Measurements from ENCODE around the gene RALY. TPM values are rescaled to one million over a fixed set of nuclear protein-coding genes. Genes with fewer than 3 reads are reported as not detected.

Gene RALY
- total RNA-seq, 1 donor from 2014 or later = 234 TPM

- no peak for DNase-seq
- Mint-ChIP-seq H3K27ac (ENCODE audit: unreplicated experiment) (no peak overlapping the region), H3K4me1 (ENCODE audit: low read depth, unreplicated experiment) (no peaks in the 10 kb centered on the region), H3K36me3 (ENCODE audit: unreplicated experiment) (no peaks in the 10 kb centered on the region), H3K9me3 (ENCODE audit: unreplicated experiment) (no peaks in the 10 kb centered on the region), H3K4me3 (ENCODE audit: unreplicated experiment) (no peak overlapping the region), H3K27me3 (ENCODE audit: unreplicated experiment) (peaks cover 3% of the 10 kb centered on the region)
- no peak for TF ChIP-seq CTCF (IDR thresholded peaks at IDR 0.05; ENCODE audit: partially characterized antibody, unreplicated experiment)
Observed at GRCh38 chr20:34099675-34100074, 106.0 kb downstream of the RALY start.

DNA sequence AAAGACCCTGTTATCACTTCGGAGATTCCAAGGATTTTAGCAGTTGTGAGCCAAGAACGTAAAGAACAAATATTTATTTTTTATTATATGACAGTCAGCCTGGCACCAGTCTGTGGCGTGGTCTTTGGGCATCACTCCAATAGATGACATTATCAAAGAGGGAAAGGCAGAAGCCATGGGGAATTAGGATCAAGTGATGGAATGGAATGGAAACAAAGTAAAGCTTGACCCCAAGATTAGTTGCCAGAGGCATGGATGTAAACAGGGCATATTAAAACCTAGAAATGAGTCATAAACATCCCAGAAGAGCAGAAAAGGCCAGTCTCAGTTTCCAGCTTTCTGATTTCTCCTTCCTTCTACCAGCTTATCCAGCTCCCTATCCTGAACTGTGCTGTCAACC, 106.9 kb downstream of the RALY start:
- Mint-ChIP-seq H3K4me3 (ENCODE audit: unreplicated experiment) (no peak overlapping the region), H3K27ac (ENCODE audit: unreplicated experiment) (no peak overlapping the region), H3K9me3 (ENCODE audit: unreplicated experiment) (no peaks in the 10 kb centered on the region), H3K36me3 (ENCODE audit: unreplicated experiment) (no peaks in the 10 kb centered on the region), H3K27me3 (ENCODE audit: unreplicated experiment) (peaks cover 3% of the 10 kb centered on the region), H3K4me1 (ENCODE audit: low read depth, unreplicated experiment) (peaks cover 2% of the 10 kb centered on the region)
- no peak for DNase-seq
- TF ChIP-seq CTCF (IDR thresholded peaks at IDR 0.05; ENCODE audit: partially characterized antibody, unreplicated experiment) = no peak

DNA sequence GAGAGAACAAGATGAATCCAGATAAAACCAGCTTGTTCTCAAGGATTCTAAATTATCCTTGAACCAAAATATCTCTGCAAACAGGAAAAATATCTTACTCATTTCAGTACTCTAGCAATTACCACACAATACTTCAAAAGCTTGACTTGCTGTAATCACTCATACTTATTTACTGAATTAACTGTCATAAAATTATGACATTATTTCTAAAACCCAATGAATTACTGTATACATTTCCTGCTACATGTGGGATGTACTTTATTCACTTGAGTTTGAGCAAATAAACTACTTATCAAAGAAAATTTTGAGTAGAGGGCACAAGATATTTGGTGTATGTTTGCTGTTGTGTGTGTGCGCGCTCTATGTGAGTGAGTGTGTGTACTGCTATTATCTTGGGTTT, 108.6 kb downstream of the RALY start:
- no peak for DNase-seq
- Mint-ChIP-seq H3K27ac (ENCODE audit: unreplicated experiment) (no peak overlapping the region), H3K4me1 (ENCODE audit: low read depth, unreplicated experiment) (peaks cover 2% of the 10 kb centered on the region), H3K27me3 (ENCODE audit: unreplicated experiment) (no peaks in the 10 kb centered on the region), H3K4me3 (ENCODE audit: unreplicated experiment) (no peak overlapping the region), H3K36me3 (ENCODE audit: unreplicated experiment) (no peaks in the 10 kb centered on the region), H3K9me3 (ENCODE audit: unreplicated experiment) (no peaks in the 10 kb centered on the region)
- TF ChIP-seq CTCF (IDR thresholded peaks at IDR 0.05; ENCODE audit: partially characterized antibody, unreplicated experiment) = no peak

- Mint-ChIP-seq H3K4me3 (ENCODE audit: unreplicated experiment) (no peak overlapping the region), H3K36me3 (ENCODE audit: unreplicated experiment) (no peaks in the 10 kb centered on the region), H3K9me3 (ENCODE audit: unreplicated experiment) (no peaks in the 10 kb centered on the region), H3K27me3 (ENCODE audit: unreplicated experiment) (no peaks in the 10 kb centered on the region), H3K27ac (ENCODE audit: unreplicated experiment) (no peak overlapping the region), H3K4me1 (ENCODE audit: low read depth, unreplicated experiment) (peaks cover 2% of the 10 kb centered on the region)
- no peak for TF ChIP-seq CTCF (IDR thresholded peaks at IDR 0.05; ENCODE audit: partially characterized antibody, unreplicated experiment)
- no peak for DNase-seq
Observed at GRCh38 chr20:34104059-34104458, 110.3 kb downstream of the RALY start.

DNA sequence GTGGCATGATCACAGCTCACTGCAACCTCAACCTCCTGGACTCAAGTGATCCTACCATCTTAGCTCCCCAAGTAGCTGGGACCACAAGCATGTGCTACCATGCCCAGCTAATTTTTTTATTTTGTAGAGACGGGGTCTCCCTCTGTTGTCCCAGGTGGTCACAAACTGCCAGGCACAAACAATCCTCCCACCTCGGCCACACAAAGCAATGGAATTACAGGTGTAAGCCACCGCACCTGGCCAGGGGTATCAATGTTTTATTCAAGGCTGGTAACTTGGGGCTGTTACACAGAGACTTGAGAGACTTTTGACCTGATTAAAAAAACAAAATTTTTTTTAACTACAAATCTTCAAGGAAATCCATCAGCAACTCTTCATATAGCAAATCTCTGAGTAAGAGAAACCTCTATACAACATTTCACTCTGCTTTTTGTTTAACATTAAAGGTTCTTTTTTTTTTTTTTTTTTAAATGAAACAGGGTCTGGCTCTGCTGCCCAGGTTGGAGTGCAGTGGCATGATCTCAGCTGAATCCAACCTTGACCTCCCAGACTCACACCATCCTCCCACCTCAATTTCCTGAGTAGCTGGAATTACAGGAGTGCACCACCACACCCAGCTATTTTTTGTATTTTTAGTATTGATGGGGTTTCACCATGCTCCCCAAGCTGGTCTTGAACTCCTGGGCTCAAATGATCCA, 112.4 kb downstream of the RALY start:
- TF ChIP-seq CTCF (IDR thresholded peaks at IDR 0.05; ENCODE audit: partially characterized antibody, unreplicated experiment) = no peak
- no peaks in the 10 kb centered on the region for H3K36me3 Mint-ChIP-seq (ENCODE audit: unreplicated experiment)
- H3K9me3 Mint-ChIP-seq (ENCODE audit: unreplicated experiment) = peaks cover 5% of the 10 kb centered on the region
- no peak overlapping the region for H3K4me3 Mint-ChIP-seq (ENCODE audit: unreplicated experiment)
- DNase-seq = no peak
- H3K4me1 Mint-ChIP-seq (ENCODE audit: low read depth, unreplicated experiment) = peaks cover 12% of the 10 kb centered on the region
- no peaks in the 10 kb centered on the region for H3K27me3 Mint-ChIP-seq (ENCODE audit: unreplicated experiment)
- H3K27ac Mint-ChIP-seq (ENCODE audit: unreplicated experiment) = no peak overlapping the region
